Ureter (tissue), 1 donor: ENCODE data around the gene TPP1. TPM values are rescaled to one million over a fixed set of nuclear protein-coding genes. Genes with fewer than 3 reads are reported as not detected.

Experiments used
- DNase-seq: peaks from one replicate; pipeline ENCODE4 v3.0.0-alpha.2; 2020; ENCODE audit warnings: low spot score
- total RNA-seq: library from RNA; stranded (reverse); gene quantifications from one replicate; pipeline ENCODE4 v1.2.4, GENCODE V29; 2023
- donor health status: DM: yes; HTN: yes; CAD: no.

TPP1 gene
- total RNA-seq, 1 donor from 2014 or later, result 60.0 TPM

DNA sequence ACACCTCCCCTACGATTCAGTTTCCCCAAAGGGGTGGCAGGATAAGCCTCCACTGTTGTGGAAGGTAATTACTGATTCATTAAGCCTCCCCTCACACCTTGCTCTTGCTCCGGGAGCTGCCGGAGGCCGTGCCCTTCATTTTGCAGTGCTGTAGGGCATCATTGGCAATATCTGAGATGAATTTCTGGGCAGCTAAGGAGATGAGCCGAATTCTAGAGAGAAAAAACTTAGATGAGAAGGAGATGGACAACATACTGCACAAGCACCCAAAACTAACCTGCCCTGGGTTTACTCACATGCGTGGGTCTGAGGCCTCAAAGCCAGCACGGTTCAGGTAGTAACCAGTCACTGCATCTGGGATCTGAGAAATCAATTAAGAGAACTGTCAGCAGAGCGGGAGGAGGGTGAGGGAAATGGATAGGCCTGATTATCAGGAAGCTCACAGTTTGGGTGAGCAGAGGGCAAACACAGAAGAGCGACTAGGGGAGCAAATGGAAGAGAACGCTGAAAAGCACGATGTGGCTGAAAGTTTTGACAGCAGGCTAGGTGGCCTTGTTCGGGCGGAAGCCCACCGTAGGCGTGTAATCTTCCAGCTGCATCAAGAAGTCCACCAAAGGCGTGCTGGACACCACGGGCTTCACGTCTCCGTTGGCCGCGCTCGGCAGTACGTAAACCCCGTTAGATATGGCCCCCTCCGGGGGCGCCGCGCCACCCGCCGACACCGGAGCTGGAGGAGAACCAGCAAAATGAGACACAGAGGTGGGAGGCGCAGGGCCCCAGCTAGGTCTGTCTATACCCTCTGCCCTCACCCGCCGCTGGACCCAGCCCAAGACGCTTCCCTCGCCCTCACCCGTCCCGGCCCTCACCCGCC, 7.9 kb downstream of the TPP1 start:
- no peak for DNase-seq

DNA sequence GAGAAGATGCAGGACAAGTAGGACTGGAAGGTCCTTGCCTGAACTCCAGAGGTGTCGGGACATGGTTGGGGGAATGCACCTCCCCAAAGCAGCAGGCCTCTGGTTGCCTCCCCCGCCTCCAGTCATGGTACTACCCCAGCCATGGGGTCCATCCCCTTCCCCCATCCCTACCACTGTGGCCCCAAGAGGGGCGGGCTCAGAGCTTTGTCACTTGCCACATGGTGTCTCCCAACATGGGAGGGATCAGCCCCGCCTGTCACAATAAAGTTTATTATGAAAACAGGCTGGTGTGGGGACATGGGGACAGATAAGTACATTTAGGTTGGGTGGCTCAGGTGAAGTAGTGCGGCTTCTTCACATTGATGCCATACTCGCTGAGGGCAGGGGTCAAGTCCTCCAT, 8.6 kb downstream of the TPP1 start:
- no peak for DNase-seq

DNA sequence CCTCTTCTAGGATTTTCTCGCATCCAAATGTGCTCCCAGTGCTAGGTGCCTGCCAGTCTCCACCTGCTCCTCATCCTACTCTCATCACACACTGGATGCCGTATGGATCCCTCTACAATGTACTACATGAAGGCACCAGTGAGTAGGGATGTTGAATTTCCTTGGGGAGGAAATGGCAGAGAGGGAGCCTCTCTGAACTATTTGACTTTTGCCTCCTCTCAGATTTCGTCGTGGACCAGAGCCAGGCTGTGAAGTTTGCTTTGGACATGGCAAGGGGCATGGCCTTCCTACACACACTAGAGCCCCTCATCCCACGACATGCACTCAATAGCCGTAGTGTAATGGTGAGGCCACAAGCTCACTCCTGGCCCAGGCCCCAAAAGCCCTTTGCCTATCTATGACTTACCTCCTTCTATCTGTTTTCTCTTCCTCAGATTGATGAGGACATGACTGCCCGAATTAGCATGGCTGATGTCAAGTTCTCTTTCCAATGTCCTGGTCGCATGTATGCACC, 9.7 kb downstream of the TPP1 start:
- DNase-seq, result no peak

DNA sequence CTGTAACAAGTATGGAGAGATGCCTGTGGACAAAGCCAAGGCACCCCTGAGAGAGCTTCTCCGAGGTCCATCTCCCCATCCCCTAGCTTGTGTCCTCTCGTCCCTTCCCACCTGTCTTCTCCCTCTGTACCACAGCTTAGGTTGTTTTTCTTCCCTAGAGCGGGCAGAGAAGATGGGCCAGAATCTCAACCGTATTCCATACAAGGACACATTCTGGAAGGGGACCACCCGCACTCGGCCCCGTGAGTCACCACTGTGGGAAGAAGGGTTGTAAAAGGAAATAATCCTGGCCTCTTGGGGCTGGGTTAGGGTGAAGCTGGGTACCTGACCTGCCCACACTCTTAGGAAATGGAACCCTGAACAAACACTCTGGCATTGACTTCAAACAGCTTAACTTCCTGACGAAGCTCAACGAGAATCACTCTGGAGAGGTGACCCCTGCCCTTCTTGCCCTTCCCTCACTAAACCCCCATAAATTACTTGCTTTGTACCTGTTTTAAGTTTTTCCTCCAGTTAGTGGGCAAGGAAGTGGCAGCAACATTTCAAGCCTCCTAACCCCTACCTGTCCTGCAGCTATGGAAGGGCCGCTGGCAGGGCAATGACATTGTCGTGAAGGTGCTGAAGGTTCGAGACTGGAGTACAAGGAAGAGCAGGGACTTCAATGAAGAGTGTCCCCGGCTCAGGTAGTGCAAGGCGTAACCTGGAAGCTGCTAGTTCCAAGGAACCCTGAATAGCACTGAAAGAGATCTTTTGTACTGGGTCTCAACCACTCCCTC, 10.3 kb downstream of the TPP1 start:
- DNase-seq, result no peak

DNA sequence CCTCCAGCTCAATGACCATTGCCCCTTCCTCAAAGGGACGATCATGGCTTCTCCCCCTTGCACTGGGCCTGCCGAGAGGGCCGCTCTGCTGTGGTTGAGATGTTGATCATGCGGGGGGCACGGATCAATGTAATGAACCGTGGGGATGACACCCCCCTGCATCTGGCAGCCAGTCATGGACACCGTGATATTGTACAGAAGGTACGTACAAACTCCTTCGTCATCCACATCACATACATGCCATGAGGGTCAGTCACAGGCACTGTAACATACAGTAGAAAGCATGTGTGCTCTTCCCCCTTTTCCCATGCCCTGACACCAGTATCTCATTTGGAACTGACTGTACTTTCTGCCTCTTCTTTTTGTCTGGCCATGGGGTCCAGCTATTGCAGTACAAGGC, 11.2 kb downstream of the TPP1 start:
- no peak for DNase-seq

DNA sequence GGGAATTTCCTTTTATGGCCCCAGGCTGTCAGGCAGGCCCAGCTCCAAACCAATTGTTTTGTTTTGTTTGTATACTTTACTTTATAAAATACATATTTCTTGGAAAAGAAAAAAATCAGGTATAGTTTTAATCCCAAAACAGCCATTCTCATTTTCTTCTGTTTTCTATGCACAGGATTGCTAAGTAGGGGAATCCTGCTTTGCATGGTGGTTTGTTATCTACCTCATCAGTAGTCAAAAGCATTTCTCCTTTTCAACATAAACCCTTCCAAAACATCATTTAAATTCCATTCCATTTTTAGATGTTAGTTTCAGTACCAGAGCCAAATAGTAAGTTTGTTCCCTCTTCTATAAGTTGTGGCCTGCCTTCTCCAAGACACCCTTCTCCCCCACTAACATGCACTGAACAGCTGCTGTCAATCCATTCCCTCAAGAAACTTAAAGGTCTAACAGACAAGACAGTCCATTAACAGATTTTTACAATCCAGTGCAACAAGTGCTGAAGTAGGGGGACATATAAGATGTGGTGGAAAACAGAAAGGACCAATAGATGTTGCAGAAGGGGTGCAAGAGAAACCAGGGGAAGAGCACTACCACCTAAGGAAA, 11.9 kb downstream of the TPP1 start:
- DNase-seq, result no peak

DNA sequence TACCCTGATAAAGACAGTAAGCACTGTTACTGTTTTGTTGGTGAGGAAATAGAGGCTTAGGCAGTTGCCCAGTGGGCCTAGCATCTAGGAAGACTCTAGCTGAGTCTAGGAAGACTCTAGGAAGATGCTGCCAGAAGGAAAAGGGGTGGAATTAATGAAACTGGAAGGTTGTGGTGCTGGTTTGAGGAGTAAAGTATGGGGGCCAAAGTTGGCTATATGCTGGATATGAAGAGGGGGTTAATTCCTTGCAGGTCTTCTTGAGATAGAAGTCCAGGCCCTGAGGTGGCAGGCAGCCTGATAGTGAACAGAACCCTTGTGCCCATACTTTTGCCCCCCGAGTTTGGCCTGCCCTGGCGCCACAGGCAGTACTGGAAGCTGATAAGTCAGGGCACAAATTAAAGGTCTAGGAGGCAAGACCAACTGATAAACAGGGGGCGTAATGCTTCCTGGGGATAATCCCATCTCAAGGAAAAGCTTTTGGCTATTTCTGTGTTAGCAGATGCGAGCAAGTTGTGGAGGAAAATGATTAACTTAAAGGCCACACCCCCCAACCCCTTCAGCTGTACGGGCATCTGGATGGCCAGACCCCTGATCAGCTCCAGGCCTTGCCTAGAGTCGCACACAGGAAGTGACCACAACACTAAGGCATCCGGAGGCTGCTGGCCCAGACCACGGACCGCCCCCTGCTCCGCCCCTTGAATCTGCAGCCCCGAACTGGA, 12.6 kb downstream of the TPP1 start:
- DNase-seq, result peak; percentile 96

DNA sequence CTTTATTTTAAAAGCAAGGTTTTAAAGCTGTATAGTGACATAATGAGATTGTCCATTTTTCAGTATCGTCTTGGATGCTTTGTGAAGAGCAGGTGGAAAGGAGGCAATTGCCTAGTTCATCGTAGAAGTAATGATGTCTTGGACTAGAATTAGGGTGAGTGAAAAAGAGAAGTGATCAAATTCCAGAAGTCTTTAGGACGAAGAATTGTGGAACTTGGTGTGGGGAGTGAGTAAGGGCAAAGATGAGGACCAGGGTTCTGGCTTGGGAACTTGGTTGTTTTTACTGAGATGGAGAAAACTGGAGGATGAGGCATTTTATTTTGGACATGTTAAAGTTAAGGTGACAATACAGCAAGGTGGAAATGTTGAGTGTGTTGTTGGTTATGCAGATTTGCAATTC, 14.4 kb downstream of the TPP1 start:
- DNase-seq, result no peak

DNA sequence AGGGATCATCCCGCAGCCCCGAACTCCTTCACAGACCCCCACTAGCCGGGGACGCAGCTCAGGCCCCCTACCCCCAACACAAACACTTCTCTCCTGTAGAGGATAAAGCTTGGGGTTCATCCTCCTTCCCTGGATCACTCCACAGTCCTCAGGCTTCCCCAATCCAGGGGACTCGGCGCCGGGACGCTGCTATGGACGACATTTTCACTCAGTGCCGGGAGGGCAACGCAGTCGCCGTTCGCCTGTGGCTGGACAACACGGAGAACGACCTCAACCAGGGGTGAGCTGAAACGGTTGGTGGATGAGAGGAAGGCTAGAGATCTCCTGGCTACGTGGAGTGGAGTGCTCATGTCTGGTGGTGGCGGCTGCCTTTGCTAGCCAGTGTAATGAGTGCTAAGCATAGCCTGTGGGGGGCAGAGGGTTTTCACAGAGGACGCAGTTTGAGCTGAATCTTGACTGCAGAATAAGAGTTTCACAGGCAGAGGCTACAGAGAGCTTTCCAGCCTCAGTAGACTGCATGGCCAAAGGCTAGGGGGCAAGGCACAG, 15.1 kb downstream of the TPP1 start:
- peak; percentile 72 for DNase-seq

DNA sequence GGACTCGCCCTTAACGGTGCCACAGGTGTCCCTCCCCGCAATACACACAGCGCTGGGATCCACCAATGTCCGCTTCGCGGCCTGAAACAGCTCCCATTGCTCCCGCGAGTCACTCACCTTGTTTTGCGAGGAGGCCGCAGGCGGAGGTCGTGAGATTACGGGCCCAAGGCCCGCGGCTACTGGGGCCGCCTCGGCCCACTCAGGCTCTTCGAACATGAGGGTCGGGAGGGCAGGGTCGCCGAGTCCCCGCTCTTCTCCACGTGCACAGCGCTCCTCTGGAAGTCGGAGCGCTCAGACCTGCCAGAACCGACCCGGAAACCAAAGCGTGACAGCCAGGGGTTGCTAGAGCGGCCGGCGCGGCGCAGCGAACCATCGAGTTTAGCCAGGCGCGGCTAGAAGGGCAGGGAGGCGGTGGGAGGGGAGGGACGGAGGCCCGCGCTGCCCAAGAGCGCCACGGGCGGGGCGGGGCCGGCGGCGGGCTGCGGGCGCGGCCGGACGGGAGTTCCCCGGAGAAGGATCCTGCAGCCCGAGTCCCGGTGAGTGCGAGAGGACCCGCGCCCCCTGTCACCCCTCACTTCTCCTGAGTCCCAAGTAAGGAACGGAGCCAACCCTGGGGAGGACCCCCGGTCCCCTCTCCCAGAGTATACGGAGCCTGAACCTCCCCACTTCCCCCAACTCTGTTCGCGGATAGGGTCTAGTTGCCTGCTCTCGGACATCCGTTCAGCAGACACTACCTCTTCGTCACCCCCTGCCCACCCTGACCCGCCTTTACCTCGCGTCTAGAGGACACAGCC, 15.7 kb downstream of the TPP1 start, which contains the start of the genes ILK and RRP8:
Gene ILK, plus strand, starts transcription at position 488 of the 794 bp plus-strand sequence. CDS start 498 bp downstream, outside the sequence.
Gene RRP8, minus strand, starts transcription at position 330 of the 794 bp plus-strand sequence. Its CDS starts 114 bp downstream, at position 216.
- DNase-seq, result peak; percentile 94

DNA sequence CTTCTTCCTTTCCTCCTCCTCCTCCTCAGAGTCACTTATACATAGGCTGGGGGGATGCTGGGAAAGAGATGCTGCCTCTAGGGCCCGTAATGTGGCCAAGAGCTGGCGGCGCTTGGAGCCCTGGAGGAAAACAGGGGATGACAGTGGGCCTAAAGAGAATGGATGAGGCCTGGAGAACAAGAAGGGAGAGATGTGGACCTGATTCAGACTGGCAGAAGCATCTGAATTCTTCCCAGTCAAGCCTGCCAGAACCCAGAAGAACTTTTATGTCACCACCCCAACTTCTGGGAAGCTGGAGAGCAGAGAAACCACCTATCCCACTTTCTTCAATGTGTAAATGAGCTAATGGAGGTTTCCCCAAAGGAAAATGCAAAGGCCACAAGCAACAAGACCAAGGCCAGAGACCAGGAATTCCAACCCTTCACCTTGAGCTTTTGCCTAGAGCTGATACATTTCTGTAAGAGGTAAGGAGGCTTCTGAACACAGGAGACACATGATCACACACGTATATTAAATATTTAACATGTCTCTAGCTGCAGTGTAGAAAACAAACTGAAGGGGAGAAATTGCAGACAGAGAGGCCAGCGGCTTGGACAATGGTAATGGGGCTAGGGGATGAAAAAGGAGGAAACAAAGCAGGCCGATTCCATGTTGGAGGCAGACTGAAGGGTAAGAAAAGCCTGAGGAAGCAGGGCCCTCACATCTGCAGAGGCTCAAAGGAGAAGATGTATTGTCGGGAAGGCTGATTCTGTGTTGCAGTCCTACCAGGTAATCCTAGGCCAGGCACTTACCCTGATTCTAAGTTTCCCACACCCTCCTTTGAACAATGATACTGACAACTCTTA, 16.9 kb downstream of the TPP1 start:
- no peak for DNase-seq

DNA sequence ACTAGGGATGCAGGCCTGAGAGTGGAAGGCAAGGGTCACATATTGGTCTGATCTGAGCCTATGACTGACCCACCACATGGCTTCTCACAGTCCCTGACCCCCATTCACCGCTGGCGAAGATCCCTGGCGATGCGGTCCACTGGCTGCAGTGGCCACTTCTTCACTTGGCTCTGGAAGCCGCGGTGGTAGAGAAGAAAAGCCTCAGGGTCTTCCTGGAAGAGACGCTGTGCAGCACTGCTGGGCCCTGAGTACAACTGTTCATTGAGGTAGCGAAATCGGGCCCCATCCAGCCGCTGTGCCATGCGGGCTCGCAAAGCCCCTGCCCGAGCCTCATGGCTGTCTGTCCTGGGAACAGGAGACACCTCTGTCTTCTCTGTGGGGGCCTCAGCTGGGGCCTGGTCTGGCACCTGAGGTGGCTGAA, 18.2 kb downstream of the TPP1 start:
- DNase-seq, result no peak

DNA sequence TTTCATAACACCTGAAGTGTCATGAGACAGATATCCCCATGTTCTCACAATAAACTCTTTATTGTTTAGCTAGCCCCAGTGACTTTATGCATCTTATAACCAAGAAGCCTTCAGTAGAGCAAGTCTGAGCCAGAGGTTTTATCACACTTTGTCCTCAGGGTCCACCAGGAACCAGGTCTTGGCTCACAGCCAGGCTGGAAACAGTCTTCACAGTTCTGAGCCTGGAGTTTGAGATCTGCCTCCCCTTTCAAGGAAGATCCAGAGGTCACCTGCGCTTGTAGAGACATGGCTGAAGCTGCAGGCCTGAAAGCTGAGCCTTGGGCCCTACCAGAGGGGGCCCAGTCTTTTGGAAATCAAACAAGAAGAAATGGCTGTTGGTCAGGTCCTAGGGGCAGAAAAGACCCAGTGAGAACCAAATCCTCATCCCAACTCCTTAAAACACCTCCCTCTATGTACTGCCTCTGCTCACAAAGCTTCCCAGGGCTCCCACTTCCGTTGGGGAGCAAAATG, 19.3 kb downstream of the TPP1 start:
- DNase-seq, result no peak

DNA sequence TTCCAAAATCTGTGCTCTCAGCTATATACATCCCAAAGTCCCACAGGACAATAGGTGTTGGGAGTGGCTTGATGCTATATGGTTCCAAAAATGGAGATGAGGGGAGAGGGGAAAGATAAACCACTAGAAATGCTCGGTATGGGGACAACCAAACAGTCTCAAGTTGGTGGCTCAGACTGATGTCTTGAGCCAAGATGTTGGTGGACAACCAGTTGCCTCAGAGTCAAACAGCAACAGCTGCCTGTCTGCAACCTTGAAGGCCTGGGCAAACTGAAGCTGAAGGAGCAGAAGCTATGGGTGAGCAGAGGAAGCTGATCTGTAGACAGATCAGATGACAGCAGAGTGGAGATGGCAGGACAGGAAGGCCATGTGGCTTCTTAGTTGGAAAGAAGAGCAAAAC, 19.8 kb downstream of the TPP1 start:
- DNase-seq, result no peak

DNA sequence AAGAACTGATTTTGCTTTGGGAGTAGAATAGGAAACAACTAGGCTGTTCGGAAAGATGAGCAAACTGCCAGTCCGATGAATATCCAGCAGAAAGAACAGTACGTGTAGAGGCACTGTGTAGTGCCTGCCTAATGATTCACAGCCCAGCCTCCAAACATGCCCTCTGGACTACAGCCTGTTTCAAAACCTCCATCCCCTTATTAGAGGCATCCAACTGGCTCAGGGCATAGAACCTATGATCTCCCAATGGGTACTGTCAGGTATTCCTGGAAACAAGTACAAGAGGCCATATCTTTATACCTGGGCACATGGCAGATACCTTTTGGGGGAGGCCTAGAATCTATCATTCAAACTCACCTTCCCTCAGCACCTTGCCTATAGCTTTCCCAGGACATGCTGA, 20.7 kb downstream of the TPP1 start:
- no peak for DNase-seq

DNA sequence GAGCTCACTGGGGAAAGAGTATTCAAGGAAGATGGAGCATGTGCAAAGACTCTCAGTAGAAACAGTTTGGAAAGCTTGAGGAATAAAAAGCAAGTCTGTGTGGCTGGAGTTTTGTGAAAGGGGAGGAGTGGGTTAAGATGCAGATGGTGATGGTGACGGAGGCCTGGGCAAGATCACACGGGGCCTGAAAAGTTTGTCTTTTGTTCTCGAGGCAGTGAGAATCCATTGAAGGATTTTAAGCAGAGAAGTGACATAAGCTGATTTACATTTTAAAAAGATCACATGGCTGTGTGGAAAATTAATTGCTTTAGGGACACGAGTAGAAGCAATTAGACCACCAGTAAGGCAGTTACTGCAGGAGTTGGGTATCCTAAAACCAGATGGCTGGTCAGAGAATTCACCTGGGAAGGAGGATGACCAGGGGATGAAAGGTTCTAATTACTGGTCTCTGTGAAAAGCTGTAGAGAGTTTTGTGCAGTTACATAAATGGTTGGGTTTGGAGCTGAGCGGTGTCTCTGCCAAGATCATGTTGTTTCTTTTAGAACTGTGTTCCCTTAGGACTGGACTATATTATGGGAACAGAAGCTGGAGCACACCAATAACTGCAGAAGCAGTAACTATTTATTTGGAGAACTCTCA, 22.9 kb downstream of the TPP1 start:
- no peak for DNase-seq

DNA sequence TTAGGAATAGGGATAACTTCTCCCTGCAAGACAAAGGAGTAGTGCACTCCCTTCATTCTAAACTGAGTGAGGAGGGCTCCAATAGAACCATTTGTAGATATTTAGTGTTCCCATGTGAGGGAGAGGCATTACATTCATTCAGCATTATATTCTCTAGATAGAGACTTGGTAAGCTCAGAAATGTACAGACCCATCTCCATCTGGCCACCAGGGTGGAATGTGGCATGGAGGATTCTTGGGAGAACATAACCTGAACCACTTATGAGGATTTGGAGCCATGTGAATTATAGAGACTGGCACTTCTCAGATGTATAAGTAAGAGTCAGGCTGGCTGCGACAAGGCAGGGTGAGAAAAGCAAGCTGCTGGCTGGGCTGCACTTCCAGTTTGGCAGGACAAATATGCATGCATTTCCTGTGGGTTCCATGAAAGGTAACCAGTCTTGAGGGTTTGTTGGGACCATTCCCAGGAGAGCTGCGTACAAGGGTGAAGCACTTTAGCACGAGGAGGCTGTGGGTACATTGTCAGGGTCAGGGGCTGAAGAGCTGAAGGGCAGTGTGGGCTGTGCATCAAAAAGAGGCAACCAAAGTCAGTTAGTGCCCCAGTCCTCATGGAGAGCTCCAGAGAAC, 25.0 kb downstream of the TPP1 start:
- DNase-seq, result no peak

DNA sequence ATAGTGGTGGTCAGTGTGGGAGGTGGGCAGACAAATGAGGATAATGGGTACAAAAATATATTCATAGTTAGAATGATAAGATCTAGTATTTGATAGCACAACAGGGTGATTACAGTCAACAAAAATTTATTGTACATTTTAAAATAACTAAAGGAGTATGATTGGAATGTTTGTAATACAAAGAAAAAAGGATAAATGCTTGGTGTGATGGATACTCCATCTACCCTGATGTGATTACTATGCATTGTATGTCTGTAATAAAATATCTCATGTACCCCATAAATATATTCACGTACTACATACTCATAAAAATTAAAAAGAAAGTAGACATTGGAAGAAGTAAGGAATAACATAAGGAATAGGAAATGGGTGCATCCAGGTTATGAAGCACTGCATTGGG, 31.2 kb downstream of the TPP1 start:
- DNase-seq, result no peak
